ENCODE measurements around the gene GABRB1. TPM values are rescaled to one million over a fixed set of nuclear protein-coding genes. Genes with fewer than 3 reads are reported as not detected.

GABRB1 gene
- total and polyA plus RNA-seq, 5 donors from 2014 or later: not detected

- H3K27me3 ChIP-seq (ENCODE audit: control insufficient read depth, insufficient read depth, low read length): no peaks in the 10 kb centered on the region
- ATAC-seq (ENCODE audit: low read depth in 2 of 2) (no peak), DNase-seq (no peak)
- no peaks in the 10 kb centered on the region for H3K36me3 Mint-ChIP-seq
- H3K4me1 ChIP-seq (ENCODE audit: control insufficient read depth, insufficient read depth, low read length, poor library complexity, severe bottlenecking): no peaks in the 10 kb centered on the region
- no peak overlapping the region for H3K27ac Mint-ChIP-seq
- no peak overlapping the region for H3K27ac ChIP-seq (ENCODE audit: insufficient read depth, low read length, poor library complexity, severe bottlenecking)
- H3K4me3 ChIP-seq (ENCODE audit: low read depth, low read length): no peak overlapping the region
- H3K4me1 Mint-ChIP-seq: no peaks in the 10 kb centered on the region
- peaks cover 0 to 2% (median 0%) of the 10 kb centered on the region in 7 donors for H3K9me3 Mint-ChIP-seq
- H3K36me3 ChIP-seq (ENCODE audit: control insufficient read depth, insufficient read depth, low read length): no peaks in the 10 kb centered on the region
- no peaks in the 10 kb centered on the region for H3K9me3 ChIP-seq (ENCODE audit: control insufficient read depth in 2 of 2, low read length in 2 of 2)
- H3K27me3 Mint-ChIP-seq: no peaks in the 10 kb centered on the region
- no peak overlapping the region for H3K4me3 Mint-ChIP-seq
These were observed 284.0 kb downstream of the GABRB1 start for GRCh38 chr4:47315346-47315745.

- Histone ChIP-seq H3K27ac (ENCODE audit: insufficient read depth, low read length, poor library complexity, severe bottlenecking) (no peak overlapping the region), H3K4me3 (ENCODE audit: low read depth, low read length) (no peak overlapping the region), H3K36me3 (ENCODE audit: control insufficient read depth, insufficient read depth, low read length) (no peaks in the 10 kb centered on the region), H3K27me3 (ENCODE audit: control insufficient read depth, insufficient read depth, low read length) (peaks cover 3% of the 10 kb centered on the region), H3K4me1 (ENCODE audit: control insufficient read depth, insufficient read depth, low read length, poor library complexity, severe bottlenecking) (no peaks in the 10 kb centered on the region), H3K9me3 (ENCODE audit: control insufficient read depth in 2 of 2, low read length in 2 of 2) (no peaks in the 10 kb centered on the region)
- Mint-ChIP-seq H3K27ac (no peak overlapping the region), H3K36me3 (no peaks in the 10 kb centered on the region), H3K4me3 (no peak overlapping the region), H3K27me3 (no peaks in the 10 kb centered on the region), H3K4me1 (no peaks in the 10 kb centered on the region), H3K9me3 (peaks cover 0 to 7% (median 0%) of the 10 kb centered on the region in 7 donors)
- DNase-seq (no peak), ATAC-seq (ENCODE audit: low read depth in 2 of 2) (no peak)
These were observed 294.7 kb downstream of the GABRB1 start for GRCh38 chr4:47326025-47326424.

- no peaks in the 10 kb centered on the region for H3K4me1 ChIP-seq (ENCODE audit: control insufficient read depth, insufficient read depth, low read length, poor library complexity, severe bottlenecking)
- H3K27me3 ChIP-seq (ENCODE audit: control insufficient read depth, insufficient read depth, low read length): peaks cover 3% of the 10 kb centered on the region
- no peaks in the 10 kb centered on the region for H3K36me3 ChIP-seq (ENCODE audit: control insufficient read depth, insufficient read depth, low read length)
- no peak for ATAC-seq (ENCODE audit: low read depth in 2 of 2)
- H3K27me3 Mint-ChIP-seq: no peaks in the 10 kb centered on the region
- no peaks in the 10 kb centered on the region for H3K4me1 Mint-ChIP-seq
- no peak overlapping the region for H3K27ac Mint-ChIP-seq
- H3K4me3 Mint-ChIP-seq: no peak overlapping the region
- peaks cover 0 to 5% (median 0%) of the 10 kb centered on the region in 7 donors for H3K9me3 Mint-ChIP-seq
- H3K36me3 Mint-ChIP-seq: no peaks in the 10 kb centered on the region
- DNase-seq: no peak
- no peak overlapping the region for H3K27ac ChIP-seq (ENCODE audit: insufficient read depth, low read length, poor library complexity, severe bottlenecking)
- H3K4me3 ChIP-seq (ENCODE audit: low read depth, low read length): no peak overlapping the region
- H3K9me3 ChIP-seq (ENCODE audit: control insufficient read depth in 2 of 2, low read length in 2 of 2): no peaks in the 10 kb centered on the region
These were observed 299.5 kb downstream of the GABRB1 start for GRCh38 chr4:47330866-47331265.

- Mint-ChIP-seq H3K27ac (no peak overlapping the region), H3K4me3 (no peak overlapping the region), H3K9me3 (peaks cover 0 to 2% (median 0%) of the 10 kb centered on the region in 7 donors), H3K4me1 (no peaks in the 10 kb centered on the region), H3K27me3 (no peaks in the 10 kb centered on the region), H3K36me3 (no peaks in the 10 kb centered on the region)
- DNase-seq (no peak), ATAC-seq (ENCODE audit: low read depth in 2 of 2) (no peak)
- no peaks in the 10 kb centered on the region for H3K4me1 ChIP-seq (ENCODE audit: control insufficient read depth, insufficient read depth, low read length, poor library complexity, severe bottlenecking)
- peaks cover 3% of the 10 kb centered on the region for H3K27me3 ChIP-seq (ENCODE audit: control insufficient read depth, insufficient read depth, low read length)
- H3K4me3 ChIP-seq (ENCODE audit: low read depth, low read length): no peak overlapping the region
- H3K9me3 ChIP-seq (ENCODE audit: control insufficient read depth in 2 of 2, low read length in 2 of 2): no peaks in the 10 kb centered on the region
- no peak overlapping the region for H3K27ac ChIP-seq (ENCODE audit: insufficient read depth, low read length, poor library complexity, severe bottlenecking)
- no peaks in the 10 kb centered on the region for H3K36me3 ChIP-seq (ENCODE audit: control insufficient read depth, insufficient read depth, low read length)
These were observed 303.3 kb downstream of the GABRB1 start for GRCh38 chr4:47334652-47335051.

GRCh38 chr4:47337893-47338292 lies 306.5 kb downstream of the GABRB1 start:
- no peaks in the 10 kb centered on the region for H3K4me1 ChIP-seq (ENCODE audit: control insufficient read depth, insufficient read depth, low read length, poor library complexity, severe bottlenecking)
- H3K36me3 ChIP-seq (ENCODE audit: control insufficient read depth, insufficient read depth, low read length): no peaks in the 10 kb centered on the region
- Mint-ChIP-seq H3K9me3 (peaks cover 0 to 2% (median 0%) of the 10 kb centered on the region in 7 donors), H3K27me3 (no peaks in the 10 kb centered on the region), H3K4me3 (no peak overlapping the region), H3K27ac (no peak overlapping the region), H3K36me3 (no peaks in the 10 kb centered on the region), H3K4me1 (no peaks in the 10 kb centered on the region)
- no peak for ATAC-seq (ENCODE audit: low read depth in 2 of 2)
- no peak for DNase-seq
- no peak overlapping the region for H3K27ac ChIP-seq (ENCODE audit: insufficient read depth, low read length, poor library complexity, severe bottlenecking)
- no peak overlapping the region for H3K4me3 ChIP-seq (ENCODE audit: low read depth, low read length)
- no peaks in the 10 kb centered on the region for H3K27me3 ChIP-seq (ENCODE audit: control insufficient read depth, insufficient read depth, low read length)
- H3K9me3 ChIP-seq (ENCODE audit: control insufficient read depth in 2 of 2, low read length in 2 of 2): no peaks in the 10 kb centered on the region

- ATAC-seq (ENCODE audit: low read depth in 2 of 2): no peak
- DNase-seq: no peak
- H3K4me1 Mint-ChIP-seq: no peaks in the 10 kb centered on the region
These were observed 309.5 kb downstream of the GABRB1 start for GRCh38 chr4:47340914-47341313.

GRCh38 chr4:47342796-47343195 lies 311.4 kb downstream of the GABRB1 start:
- no peak for ATAC-seq (ENCODE audit: low read depth in 2 of 2)
- H3K36me3 Mint-ChIP-seq: no peaks in the 10 kb centered on the region
- H3K27me3 ChIP-seq (ENCODE audit: control insufficient read depth, insufficient read depth, low read length): no peaks in the 10 kb centered on the region

More at GRCh38 chr4:47340914-47341313, 309.5 kb downstream of the GABRB1 start:
- Mint-ChIP-seq H3K4me3 (no peak overlapping the region), H3K27ac (no peak overlapping the region), H3K36me3 (no peaks in the 10 kb centered on the region), H3K9me3 (peaks cover 0 to 3% (median 0%) of the 10 kb centered on the region in 7 donors), H3K27me3 (no peaks in the 10 kb centered on the region)
- Histone ChIP-seq H3K4me3 (ENCODE audit: low read depth, low read length) (no peak overlapping the region), H3K4me1 (ENCODE audit: control insufficient read depth, insufficient read depth, low read length, poor library complexity, severe bottlenecking) (no peaks in the 10 kb centered on the region), H3K36me3 (ENCODE audit: control insufficient read depth, insufficient read depth, low read length) (no peaks in the 10 kb centered on the region), H3K27me3 (ENCODE audit: control insufficient read depth, insufficient read depth, low read length) (no peaks in the 10 kb centered on the region), H3K27ac (ENCODE audit: insufficient read depth, low read length, poor library complexity, severe bottlenecking) (no peak overlapping the region), H3K9me3 (ENCODE audit: control insufficient read depth in 2 of 2, low read length in 2 of 2) (no peaks in the 10 kb centered on the region)

GRCh38 chr4:47349326-47349725 lies 318.0 kb downstream of the GABRB1 start:
- H3K4me3 ChIP-seq (ENCODE audit: low read depth, low read length): no peak overlapping the region
- ATAC-seq (ENCODE audit: low read depth in 2 of 2): no peak
- no peaks in the 10 kb centered on the region for H3K36me3 Mint-ChIP-seq
- H3K36me3 ChIP-seq (ENCODE audit: control insufficient read depth, insufficient read depth, low read length): no peaks in the 10 kb centered on the region
- H3K27me3 ChIP-seq (ENCODE audit: control insufficient read depth, insufficient read depth, low read length): peaks cover 1% of the 10 kb centered on the region
- H3K4me3 Mint-ChIP-seq: no peak overlapping the region
- no peaks in the 10 kb centered on the region for H3K4me1 ChIP-seq (ENCODE audit: control insufficient read depth, insufficient read depth, low read length, poor library complexity, severe bottlenecking)
- no peak for DNase-seq
- peaks cover 0 to 5% (median 0%) of the 10 kb centered on the region in 7 donors for H3K9me3 Mint-ChIP-seq
- no peaks in the 10 kb centered on the region for H3K4me1 Mint-ChIP-seq
- H3K27ac Mint-ChIP-seq: no peak overlapping the region
- H3K27me3 Mint-ChIP-seq: no peaks in the 10 kb centered on the region
- no peak overlapping the region for H3K27ac ChIP-seq (ENCODE audit: insufficient read depth, low read length, poor library complexity, severe bottlenecking)
- H3K9me3 ChIP-seq (ENCODE audit: control insufficient read depth in 2 of 2, low read length in 2 of 2): no peaks in the 10 kb centered on the region

More at GRCh38 chr4:47342796-47343195, 311.4 kb downstream of the GABRB1 start:
- Mint-ChIP-seq H3K27ac (no peak overlapping the region), H3K9me3 (peaks cover 0 to 1% (median 0%) of the 10 kb centered on the region in 7 donors), H3K4me3 (no peak overlapping the region), H3K27me3 (no peaks in the 10 kb centered on the region), H3K4me1 (no peaks in the 10 kb centered on the region)
- Histone ChIP-seq H3K4me3 (ENCODE audit: low read depth, low read length) (no peak overlapping the region), H3K27ac (ENCODE audit: insufficient read depth, low read length, poor library complexity, severe bottlenecking) (no peak overlapping the region), H3K9me3 (ENCODE audit: control insufficient read depth in 2 of 2, low read length in 2 of 2) (no peaks in the 10 kb centered on the region), H3K36me3 (ENCODE audit: control insufficient read depth, insufficient read depth, low read length) (no peaks in the 10 kb centered on the region), H3K4me1 (ENCODE audit: control insufficient read depth, insufficient read depth, low read length, poor library complexity, severe bottlenecking) (no peaks in the 10 kb centered on the region)
- DNase-seq: no peak
